ENCODE results near the gene MVB12B.
A peak's percentile ranks its signal among the peaks of the same experiment; 100 is the strongest.

The MVB12B gene

GRCh38 chr9:126360073-126360472 is 33.4 kb downstream of the MVB12B start:
- DNase-seq (ENCODE audit: low read depth): no peak
- H3K4me3 ChIP-seq (ENCODE audit: low read depth, low read length): no peak overlapping the region
- TF ChIP-seq CTCF (IDR thresholded peaks at IDR 0.05; ENCODE audit: control insufficient read depth, extremely low read depth, insufficient read depth): no peak

GRCh38 chr9:126361810-126362238 is 35.2 kb downstream of the MVB12B start:
- H3K4me3 ChIP-seq (ENCODE audit: low read depth, low read length): no peak overlapping the region
- DNase-seq (ENCODE audit: low read depth): no peak
- no peak for TF ChIP-seq CTCF (IDR thresholded peaks at IDR 0.05; ENCODE audit: control insufficient read depth, extremely low read depth, insufficient read depth)

- TF ChIP-seq CTCF (IDR thresholded peaks at IDR 0.05; ENCODE audit: control insufficient read depth, extremely low read depth, insufficient read depth): no peak
- H3K4me3 ChIP-seq (ENCODE audit: low read depth, low read length): no peak overlapping the region
- DNase-seq (ENCODE audit: low read depth): no peak
These were observed 36.6 kb downstream of the MVB12B start for GRCh38 chr9:126363250-126363649.

- TF ChIP-seq CTCF (IDR thresholded peaks at IDR 0.05; ENCODE audit: control insufficient read depth, extremely low read depth, insufficient read depth): no peak
- peak; percentile 76 for DNase-seq (ENCODE audit: low read depth)
- H3K4me3 ChIP-seq (ENCODE audit: low read depth, low read length): no peak overlapping the region
These were observed 37.4 kb downstream of the MVB12B start for GRCh38 chr9:126363847-126364671.

GRCh38 chr9:126365780-126366179 is 39.2 kb downstream of the MVB12B start:
- DNase-seq (ENCODE audit: low read depth): no peak
- no peak overlapping the region for H3K4me3 ChIP-seq (ENCODE audit: low read depth, low read length)
- no peak for TF ChIP-seq CTCF (IDR thresholded peaks at IDR 0.05; ENCODE audit: control insufficient read depth, extremely low read depth, insufficient read depth)

GRCh38 chr9:126366366-126367011 is 39.9 kb downstream of the MVB12B start:
- no peak for TF ChIP-seq CTCF (IDR thresholded peaks at IDR 0.05; ENCODE audit: control insufficient read depth, extremely low read depth, insufficient read depth)
- H3K4me3 ChIP-seq (ENCODE audit: low read depth, low read length): no peak overlapping the region
- DNase-seq (ENCODE audit: low read depth): no peak

Data from LNCaP clone FGC (cell line).